ENCODE measurements around the gene NDST3.
A peak's percentile ranks its signal among the peaks of the same experiment; 100 is the strongest.
"Not testable (repeated sequence)": the region's sequence is repeated elsewhere in the genome, so short reads cannot be mapped to it uniquely, and the experiment has no call there.

NDST3 gene

GRCh38 chr4:118190903-118191302, 156.6 kb downstream of the NDST3 start:
- no peak for DNase-seq

GRCh38 chr4:118193421-118193820, 159.1 kb downstream of the NDST3 start:
- DNase-seq = no peak

- DNase-seq = no peak
Observed at GRCh38 chr4:118206627-118207026, 172.3 kb downstream of the NDST3 start.

- no peak for DNase-seq
Observed at GRCh38 chr4:118213101-118213500, 178.8 kb downstream of the NDST3 start.

- DNase-seq = no peak
Observed at GRCh38 chr4:118215826-118216225, 181.5 kb downstream of the NDST3 start.

- no peak for DNase-seq
Observed at GRCh38 chr4:118221227-118221800, 187.0 kb downstream of the NDST3 start.

- DNase-seq = peak; percentile 34
Observed at GRCh38 chr4:118224243-118224829, 190.1 kb downstream of the NDST3 start.

GRCh38 chr4:118225511-118225910, 191.2 kb downstream of the NDST3 start:
- no peak for DNase-seq

- DNase-seq = no peak
Observed at GRCh38 chr4:118226311-118227010, 192.2 kb downstream of the NDST3 start.

- no peak for DNase-seq
Observed at GRCh38 chr4:118235566-118236120, 201.4 kb downstream of the NDST3 start.

GRCh38 chr4:118237531-118237930, 203.2 kb downstream of the NDST3 start:
- DNase-seq = no peak

- no peak for DNase-seq
Observed at GRCh38 chr4:118249890-118250289, 215.6 kb downstream of the NDST3 start.

- no peak for DNase-seq
Observed at GRCh38 chr4:118254368-118254767, 220.1 kb downstream of the NDST3 start.

GRCh38 chr4:118259111-118259510, 224.8 kb downstream of the NDST3 start:
- no peak for DNase-seq

- DNase-seq = no peak
Observed at GRCh38 chr4:118260309-118260708, 226.0 kb downstream of the NDST3 start.

- DNase-seq = no peak
Observed at GRCh38 chr4:118264096-118264495, 229.8 kb downstream of the NDST3 start.

- DNase-seq = no peak
Observed at GRCh38 chr4:118265312-118266144, 231.2 kb downstream of the NDST3 start.

GRCh38 chr4:118266145-118266496, 231.8 kb downstream of the NDST3 start:
- not testable (repeated sequence) for DNase-seq

GRCh38 chr4:118268780-118269179, 234.5 kb downstream of the NDST3 start:
- no peak for DNase-seq

- peak; percentile 43 for DNase-seq
Observed at GRCh38 chr4:118270492-118270891, 236.2 kb downstream of the NDST3 start.

GRCh38 chr4:118271788-118272187, 237.5 kb downstream of the NDST3 start:
- DNase-seq = no peak

GRCh38 chr4:118273642-118274041, 239.4 kb downstream of the NDST3 start:
- DNase-seq = no peak

GRCh38 chr4:118276580-118276979, 242.3 kb downstream of the NDST3 start:
- DNase-seq = no peak
